Measurements from ENCODE around the gene CNOT11. TPM values are rescaled to one million over a fixed set of nuclear protein-coding genes. Genes with fewer than 3 reads are reported as not detected.

CNOT11 gene
- total RNA-seq, 1 donor = 51.0 TPM

DNA sequence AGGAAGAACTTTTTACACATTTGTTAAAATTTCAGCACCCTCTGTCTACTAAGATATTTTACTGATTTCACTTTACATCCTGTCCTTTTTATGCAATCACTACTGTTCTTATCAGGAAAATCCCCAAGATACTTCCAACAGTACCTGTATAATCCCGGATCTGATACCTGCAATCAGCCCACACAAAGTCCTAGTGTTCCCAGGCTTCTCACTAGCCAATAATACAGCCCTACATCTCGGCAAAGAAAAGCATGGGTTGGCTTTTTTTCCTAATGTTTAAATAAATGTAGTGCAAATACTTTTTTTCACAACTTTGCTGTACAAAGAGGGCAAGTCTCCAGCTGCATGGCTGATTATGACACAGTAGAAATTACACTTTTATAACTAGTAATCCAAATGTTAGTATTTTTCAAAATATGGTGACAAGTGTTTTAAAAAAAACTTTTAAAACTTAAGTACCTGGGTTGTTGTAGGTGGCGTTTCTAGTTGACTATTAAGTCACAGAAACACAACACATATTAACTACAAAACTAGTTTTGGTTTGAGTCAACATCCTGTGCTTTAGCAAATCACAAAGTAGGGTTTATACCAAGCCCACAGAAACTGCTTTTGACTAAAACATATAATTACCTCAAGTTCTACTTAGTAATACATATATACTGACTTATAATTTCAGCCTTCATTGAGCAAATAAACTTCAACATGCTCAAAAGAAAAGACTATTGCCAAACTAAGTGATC lies 19.5 kb downstream of the CNOT11 start:
- H3K4me3 ChIP-seq (ENCODE audit: low read depth, low read length) = no peak overlapping the region
- TF ChIP-seq, protein P1, sequence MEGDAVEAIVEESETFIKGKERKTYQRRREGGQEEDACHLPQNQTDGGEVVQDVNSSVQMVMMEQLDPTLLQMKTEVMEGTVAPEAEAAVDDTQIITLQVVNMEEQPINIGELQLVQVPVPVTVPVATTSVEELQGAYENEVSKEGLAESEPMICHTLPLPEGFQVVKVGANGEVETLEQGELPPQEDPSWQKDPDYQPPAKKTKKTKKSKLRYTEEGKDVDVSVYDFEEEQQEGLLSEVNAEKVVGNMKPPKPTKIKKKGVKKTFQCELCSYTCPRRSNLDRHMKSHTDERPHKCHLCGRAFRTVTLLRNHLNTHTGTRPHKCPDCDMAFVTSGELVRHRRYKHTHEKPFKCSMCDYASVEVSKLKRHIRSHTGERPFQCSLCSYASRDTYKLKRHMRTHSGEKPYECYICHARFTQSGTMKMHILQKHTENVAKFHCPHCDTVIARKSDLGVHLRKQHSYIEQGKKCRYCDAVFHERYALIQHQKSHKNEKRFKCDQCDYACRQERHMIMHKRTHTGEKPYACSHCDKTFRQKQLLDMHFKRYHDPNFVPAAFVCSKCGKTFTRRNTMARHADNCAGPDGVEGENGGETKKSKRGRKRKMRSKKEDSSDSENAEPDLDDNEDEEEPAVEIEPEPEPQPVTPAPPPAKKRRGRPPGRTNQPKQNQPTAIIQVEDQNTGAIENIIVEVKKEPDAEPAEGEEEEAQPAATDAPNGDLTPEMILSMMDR (IDR thresholded peaks at IDR 0.05; ENCODE audit: insufficient read depth, low read depth, low read length) = no peak
- DNase-seq (ENCODE audit: low read depth) = no peak

DNA sequence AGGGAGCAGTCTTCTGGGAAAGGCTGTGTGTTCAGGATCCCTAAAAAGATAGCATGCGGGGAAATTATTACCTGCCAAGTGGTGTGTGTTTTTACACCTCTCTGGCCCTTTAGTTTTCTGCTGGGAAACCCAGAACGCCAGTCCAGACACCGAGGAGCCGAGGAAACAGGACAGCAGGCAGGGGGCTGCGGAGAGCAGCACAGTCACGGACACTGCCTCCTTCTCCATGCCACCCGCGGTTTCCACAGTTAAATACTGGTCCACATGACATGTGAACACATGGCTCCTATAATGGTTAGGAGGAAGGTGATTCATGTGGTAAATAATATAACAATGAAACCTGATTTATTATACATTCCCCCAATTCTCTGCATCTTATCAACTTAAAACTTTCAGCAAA lies 20.4 kb downstream of the CNOT11 start:
- TF ChIP-seq, protein P1 (IDR thresholded peaks at IDR 0.05; ENCODE audit: insufficient read depth, low read depth, low read length) = no peak
- no peak for DNase-seq (ENCODE audit: low read depth)
- H3K4me3 ChIP-seq (ENCODE audit: low read depth, low read length) = no peak overlapping the region

DNA sequence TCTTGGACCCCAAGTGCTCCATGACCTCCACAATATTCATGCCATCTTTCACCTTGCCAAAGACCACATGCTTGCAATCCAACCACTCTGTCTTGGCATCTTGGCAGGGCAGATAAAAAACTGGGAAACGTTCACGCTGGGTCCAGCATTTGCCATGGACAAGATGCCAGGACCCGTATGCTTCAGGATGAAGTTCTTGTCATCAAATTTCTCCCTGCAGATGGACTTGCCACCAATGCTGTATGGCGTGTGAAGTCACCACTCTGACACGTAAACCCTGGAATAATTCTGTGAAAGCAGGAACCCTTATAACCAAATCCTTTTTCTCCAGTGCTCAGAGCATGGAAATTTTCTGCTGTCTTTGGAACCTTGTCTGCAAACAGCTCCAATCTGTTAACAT lies 21.5 kb downstream of the CNOT11 start:
- no peak for DNase-seq (ENCODE audit: low read depth)
- TF ChIP-seq, protein P1 (IDR thresholded peaks at IDR 0.05; ENCODE audit: insufficient read depth, low read depth, low read length) = no peak
- no peak overlapping the region for H3K4me3 ChIP-seq (ENCODE audit: low read depth, low read length)

DNA sequence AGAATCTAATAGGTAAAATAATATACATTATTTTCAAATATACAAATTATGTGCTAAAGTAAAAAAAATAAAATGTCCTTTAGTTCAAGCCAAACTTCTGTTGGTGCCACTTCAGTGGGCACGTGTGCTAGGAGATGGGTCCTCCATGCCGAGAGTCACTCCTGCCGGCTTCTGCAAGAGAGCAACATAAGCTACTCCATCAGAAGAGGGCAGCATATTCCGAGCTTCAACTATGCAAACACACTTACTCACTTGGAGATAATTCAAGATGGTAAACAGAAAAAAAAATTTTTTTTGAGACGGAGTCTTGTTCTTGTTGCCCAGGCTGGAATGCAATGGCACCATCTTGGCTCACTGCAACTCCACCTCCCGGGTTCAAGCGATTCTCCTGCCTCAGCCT lies 24.4 kb downstream of the CNOT11 start:
- TF ChIP-seq, protein P1 (IDR thresholded peaks at IDR 0.05; ENCODE audit: insufficient read depth, low read depth, low read length) = no peak
- peak; percentile 22 for DNase-seq (ENCODE audit: low read depth)

DNA sequence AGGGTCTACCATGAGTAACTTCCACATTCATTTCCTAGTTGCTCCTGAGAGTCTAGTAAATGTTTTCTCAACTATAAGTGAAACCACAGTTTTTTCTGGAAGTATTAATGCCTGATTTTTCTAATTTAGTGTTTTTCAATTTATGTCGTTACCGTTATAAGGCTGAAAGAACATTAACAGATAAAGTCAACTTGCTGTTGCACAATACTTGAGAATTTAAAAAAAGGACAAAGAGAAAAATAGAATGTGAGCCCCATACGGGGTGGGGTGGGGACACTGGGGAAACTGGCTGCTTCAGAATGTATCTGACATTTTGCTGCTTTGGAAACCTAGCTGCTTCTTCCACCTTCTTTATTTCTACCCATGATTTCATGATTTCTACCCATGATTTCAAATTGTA lies 26.2 kb downstream of the CNOT11 start:
- TF ChIP-seq, protein P1 (IDR thresholded peaks at IDR 0.05; ENCODE audit: insufficient read depth, low read depth, low read length) = no peak
- DNase-seq (ENCODE audit: low read depth) = no peak
- H3K4me3 ChIP-seq (ENCODE audit: low read depth, low read length) = no peak overlapping the region

More for the DNA sequence above, 24.4 kb downstream of the CNOT11 start:
- no peak overlapping the region for H3K4me3 ChIP-seq (ENCODE audit: low read depth, low read length)

DNA sequence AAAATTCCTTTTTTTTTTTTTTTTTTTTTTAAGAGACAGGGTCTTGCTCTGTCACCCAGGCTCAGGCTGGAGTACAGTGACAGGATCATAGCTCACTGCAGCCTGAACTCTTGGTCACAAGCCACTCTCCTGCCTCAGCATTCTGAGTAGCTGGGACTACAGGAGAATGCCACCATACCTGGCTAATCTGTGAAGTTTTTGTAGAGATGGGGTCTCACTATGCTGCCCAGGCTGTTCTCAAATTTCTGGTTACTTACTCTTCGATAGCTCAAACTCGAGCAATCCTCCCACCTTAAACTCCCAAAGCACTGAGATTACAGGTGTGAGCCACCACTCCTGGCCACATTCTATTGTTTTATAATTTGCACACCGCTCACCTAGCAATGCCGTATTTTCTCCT lies 28.8 kb downstream of the CNOT11 start:
- no peak for DNase-seq (ENCODE audit: low read depth)
- TF ChIP-seq, protein P1 (IDR thresholded peaks at IDR 0.05; ENCODE audit: insufficient read depth, low read depth, low read length) = no peak

DNA sequence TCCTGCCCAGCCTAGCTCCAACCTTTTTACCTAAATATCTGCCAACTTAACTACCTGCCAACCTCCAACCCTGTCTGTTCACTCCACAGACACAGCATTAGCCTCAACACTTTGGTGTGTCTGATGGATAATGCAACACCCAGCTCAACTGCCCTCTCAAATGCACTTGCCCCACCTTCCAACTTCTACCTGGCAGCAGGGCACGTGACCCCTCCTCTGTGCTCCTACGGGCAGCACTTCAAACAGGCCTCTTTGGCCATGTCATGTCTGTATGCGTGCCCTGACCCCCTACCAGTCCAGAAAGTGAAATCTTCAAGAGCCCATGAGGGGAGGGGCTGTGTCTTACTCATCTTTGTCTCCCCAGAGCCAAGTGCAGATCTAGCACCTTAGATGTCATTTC lies 30.3 kb downstream of the CNOT11 start:
- no peak for DNase-seq (ENCODE audit: low read depth)
- TF ChIP-seq, protein P1 (IDR thresholded peaks at IDR 0.05; ENCODE audit: insufficient read depth, low read depth, low read length) = no peak
- H3K4me3 ChIP-seq (ENCODE audit: low read depth, low read length) = no peak overlapping the region

More for the DNA sequence above, 28.8 kb downstream of the CNOT11 start:
- H3K4me3 ChIP-seq (ENCODE audit: low read depth, low read length) = no peak overlapping the region

All from fibroblast of villous mesenchyme (primary cell).